ENCODE measurements around the gene FBLN1.
"Not testable (repeated sequence)": the region's sequence is repeated elsewhere in the genome, so short reads cannot be mapped to it uniquely, and the experiment has no call there.

FBLN1 gene

DNA sequence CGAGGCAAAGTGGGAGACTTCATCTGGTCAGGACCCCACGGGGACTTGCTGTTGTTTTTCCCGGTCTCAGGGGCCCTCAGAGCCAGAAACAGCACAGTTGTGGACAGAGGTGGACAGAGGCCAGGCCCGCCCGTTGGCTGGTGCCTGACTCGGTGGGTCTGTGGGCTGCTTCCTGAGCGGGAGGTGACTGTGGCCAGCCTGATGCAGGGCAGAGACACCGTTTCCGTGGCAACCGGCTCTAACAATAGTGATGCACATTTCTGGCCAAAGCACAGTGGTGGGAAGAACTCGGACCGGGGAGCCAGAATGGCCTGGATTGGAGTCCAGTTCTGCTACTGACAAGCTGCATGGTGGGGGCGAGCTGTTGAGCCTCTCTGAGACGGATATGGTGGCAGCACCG, 110.3 kb downstream of the FBLN1 start:
- no peak for DNase-seq (ENCODE audit: low read depth)

DNA sequence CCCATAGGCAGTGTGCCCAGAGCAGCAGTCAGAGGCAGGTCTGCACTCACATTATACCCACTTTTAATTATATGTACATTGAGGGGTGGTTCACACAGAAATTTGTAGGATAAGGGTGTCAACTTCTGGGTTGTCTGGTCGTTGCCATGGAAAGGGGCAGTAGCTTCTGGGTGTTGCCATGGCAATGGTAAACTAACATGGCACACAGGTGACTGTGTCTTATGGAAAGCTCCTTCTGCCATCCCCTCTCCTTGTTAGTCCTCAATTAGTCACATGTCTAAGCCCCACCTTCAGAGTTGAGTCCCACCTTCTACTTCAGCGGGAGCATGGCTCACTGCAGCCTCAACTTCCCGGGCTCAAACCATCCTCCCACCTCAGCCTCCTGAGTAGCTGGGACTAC, 112.7 kb downstream of the FBLN1 start:
- no peak for DNase-seq (ENCODE audit: low read depth)

DNA sequence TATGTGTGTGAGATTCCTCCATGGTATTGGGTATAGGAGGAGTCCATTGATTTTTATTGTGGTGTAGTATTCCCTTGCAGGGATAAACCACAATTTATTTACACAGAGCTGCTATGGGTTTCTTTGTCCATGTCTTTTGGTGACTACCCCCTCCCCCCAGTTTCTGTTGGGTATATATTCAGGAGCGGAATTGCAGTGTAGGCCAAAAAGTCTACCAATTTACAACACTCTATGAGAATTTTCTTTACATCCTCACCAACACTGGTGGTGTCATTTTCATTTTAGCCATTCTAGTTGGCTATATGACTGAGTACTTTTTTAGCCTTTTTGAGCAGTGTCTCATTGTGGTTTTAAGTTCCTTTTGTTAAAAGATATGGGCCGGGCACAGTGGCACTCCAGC, 113.7 kb downstream of the FBLN1 start:
- DNase-seq (ENCODE audit: low read depth): no peak

DNA sequence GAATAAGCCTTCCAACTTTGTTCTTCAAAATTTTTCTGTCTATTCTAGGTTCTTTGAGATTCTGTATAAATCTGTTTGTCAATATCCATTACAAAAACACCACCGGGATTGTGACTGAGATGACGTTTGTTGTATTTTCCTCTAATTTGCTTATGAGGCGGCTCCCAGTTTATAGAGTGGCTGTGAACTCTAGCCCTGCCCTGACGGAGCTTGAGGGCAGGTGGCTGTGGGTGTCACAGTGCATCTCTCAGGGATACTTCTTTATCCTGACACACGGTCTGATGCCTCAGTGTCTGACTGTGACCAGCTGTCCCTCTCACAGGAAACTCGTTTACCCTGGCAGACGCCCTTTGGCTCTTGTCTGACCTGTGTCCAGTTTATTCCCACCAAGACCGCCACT, 115.3 kb downstream of the FBLN1 start:
- DNase-seq (ENCODE audit: low read depth): no peak

DNA sequence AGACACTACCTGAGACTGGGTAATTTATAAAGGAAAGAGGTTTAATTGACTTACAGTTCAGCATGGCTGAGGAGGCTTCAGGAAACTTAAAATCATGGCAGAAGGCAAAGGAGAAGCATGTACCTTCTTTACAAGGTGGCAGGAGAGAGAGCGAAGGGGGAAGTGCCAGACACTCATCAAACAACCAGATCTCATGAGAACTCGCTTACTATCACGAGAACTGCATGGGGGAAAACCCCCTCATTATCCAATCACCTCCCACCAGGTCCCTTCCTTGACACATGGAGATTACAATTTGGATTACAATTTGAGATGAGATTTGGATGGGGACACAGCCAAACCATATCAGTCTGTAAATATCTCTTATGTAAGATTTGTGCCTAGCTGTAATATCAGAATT, 118.0 kb downstream of the FBLN1 start:
- DNase-seq (ENCODE audit: low read depth): no peak

DNA sequence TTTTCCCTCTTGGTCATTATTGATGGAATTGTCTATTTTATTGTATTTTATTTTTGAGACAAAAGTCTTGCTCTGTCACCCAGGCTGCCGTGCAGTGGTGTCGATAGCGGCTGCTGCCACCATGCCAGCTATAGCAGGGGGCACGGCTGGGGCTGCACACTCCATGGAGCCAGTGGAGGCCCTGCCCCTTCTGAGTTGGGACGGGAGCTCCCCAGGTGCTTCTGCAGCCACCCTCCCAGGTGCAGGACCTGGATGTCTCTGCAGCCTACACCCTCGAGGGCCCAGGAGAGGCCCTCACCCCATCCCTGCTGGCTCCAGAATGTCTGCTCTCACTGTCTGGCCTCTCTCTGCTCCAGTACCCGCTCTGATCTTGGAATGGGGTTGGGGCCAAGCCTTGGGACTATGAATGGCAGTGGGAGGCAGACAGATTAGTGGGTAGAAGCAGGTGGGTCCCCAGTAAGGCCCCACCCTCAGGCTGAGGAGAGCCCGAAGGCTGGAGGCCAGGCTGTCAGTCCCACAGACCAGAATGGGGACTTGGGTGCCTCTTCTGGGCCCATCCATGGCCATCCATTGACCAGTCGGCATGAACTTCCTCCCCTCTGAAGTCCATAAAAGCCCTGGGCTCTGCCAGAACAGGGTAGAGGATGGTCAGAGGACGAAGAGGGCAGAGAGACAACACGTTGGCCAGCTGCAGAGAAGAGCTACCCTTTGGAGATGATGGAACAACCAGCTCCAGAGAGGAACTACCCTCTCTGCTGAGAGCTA, 119.3 kb downstream of the FBLN1 start:
- no peak for DNase-seq (ENCODE audit: low read depth)

DNA sequence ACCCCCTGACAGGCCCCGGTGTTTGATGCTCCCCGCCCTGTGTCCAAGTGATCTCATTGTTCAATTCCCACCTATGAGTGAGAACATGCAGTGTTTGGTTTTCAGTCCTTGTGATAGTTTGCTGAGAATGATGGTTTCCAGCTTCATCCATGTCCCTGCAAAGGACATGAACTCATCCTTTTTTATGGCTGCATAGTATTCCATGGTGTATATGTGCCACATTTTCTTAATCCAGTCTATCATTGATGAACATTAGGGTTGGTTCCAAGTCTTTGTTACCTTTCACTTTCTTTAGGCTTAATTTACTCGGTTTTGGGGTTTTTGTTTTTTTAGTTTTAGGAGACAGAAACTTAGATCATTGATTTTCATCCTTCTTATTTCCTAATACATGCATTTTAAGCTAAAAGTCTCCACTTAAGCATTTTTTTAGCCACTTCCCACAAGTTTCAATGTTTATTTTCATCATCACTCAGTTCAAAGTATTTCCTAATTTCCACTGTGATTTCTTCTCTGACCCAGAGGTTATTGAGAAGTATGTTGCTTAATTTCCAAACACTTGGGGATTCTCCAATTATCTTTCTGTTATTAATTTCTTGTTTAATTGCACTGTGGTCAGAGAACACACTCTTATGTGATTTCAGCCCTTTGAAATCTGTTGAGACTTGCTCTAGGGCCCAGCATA, 120.9 kb downstream of the FBLN1 start:
- not testable (repeated sequence) for DNase-seq (ENCODE audit: low read depth)

DNA sequence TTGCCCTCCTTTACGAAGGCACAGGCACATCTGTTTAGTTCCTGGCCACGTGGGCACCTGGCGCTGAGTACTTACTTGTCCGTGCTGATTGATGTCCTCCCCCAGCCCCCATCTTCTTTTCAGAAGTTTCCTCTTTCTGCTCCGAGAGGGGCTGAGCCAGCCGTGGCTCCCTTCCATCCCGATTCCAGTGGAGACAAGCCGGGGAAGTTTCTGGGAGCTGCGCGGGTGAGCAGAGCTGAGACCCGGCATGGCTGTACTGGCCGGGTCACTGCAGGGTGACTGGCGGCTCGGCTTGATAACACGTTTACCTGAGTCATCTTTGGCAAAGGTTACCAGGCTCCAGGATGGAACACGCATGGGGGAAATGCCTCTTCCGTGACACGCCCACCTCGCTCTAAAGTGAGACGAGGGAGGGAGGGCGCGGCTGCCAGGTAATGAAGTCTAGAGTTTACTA, 123.5 kb downstream of the FBLN1 start:
- DNase-seq (ENCODE audit: low read depth): no peak

DNA sequence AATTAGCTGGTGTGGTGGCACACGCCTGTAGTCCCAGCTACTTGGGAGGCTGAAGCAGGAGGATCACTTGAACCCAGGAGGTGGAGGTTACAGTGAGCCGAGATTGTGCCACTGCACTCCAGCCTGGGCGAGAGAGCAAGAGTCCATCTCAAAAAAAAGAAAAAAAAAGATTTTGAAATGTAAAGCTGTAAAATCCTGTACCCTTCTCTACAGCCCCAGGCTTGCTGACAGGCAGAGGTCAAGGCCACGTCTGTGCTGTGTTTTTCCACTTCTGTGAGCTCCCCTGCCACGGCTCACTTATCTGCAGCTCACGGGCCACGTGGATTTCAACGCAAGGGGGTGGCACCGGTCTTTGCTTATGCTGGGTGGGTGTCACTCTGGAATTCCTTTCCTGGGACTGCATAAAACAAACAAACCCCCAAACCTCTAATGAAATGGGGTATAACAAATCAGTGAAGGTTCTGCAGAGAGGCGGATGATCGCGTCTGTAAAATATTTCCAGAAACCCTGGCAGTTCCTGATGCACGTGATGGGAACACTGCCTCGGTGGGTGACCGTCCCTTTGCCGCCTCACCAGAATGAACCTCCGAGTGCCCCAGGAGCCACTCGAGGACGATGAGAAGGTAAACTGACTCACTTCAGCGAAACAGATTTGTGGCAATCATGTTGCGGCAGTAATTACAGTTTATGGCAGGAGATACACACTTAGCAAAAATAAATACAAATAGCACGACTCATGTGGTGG, 125.0 kb downstream of the FBLN1 start:
- no peak for DNase-seq (ENCODE audit: low read depth)

DNA sequence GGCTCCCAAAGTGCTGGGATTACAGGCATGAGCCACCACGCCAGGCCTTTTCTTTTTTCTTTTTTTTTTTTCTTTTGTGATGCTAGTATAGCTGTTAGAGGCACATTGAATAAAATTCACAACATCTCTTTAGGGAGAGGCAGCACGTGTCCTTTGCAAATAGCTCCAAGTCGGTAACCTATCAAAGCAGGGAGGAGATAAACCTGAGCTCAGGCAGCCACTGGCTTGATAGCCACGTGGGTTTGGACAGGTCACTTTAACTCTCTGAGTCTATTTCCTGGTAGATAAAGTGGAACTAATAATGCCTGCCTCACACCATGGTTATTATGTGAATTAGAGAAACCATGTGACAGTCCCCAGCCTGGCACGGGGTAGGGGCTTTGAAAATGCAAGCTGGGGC, 125.8 kb downstream of the FBLN1 start:
- no peak for DNase-seq (ENCODE audit: low read depth)

DNA sequence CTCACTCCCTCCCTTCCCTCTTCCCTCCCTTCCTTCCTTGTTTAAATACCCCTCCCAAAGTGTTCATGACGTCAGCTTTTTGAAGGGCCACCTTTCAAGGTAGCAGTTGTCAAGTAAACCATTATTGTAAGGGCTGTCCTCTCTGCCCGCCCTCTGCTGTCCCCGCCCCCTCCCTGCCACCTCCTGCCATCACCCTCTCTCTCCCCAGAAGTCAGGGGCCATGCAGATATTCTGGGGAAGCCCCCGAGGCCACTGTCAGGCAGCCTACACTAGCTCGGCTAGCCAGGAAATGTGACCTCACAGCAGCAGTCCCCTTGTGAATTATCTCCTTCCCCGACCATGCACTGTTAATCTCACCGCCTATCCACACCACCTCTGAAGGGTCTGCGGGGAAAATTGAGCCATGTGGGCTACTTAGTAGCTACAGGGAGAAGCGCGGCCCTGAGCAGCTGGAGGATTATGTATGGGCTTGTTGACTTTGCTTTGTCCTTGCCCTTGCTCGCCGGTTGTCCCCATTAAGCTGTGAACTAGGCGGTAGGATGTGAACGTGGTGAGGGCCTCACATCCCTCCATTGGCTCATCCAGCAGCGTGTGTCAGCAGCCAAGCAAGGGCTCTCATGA, 126.9 kb downstream of the FBLN1 start:
- no peak for DNase-seq (ENCODE audit: low read depth)

DNA sequence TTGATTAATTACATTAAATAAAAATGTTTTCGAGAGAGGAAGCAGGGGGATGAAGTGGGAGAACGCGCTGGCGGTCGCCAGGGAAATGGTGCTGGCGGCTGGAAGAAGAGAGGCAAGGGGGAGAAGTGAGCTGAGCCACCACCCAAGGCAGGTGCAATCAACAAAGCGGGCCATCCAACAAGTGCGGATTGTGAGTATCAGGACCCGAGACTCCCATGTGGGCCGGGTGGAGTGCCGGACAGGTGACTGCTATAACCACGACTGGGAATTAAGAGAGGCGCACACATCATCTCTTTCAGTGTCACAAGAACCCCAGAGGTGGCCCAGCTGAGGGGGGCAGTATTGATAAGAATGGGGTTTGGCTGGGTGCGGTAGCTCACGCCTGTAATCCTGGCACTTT, 127.8 kb downstream of the FBLN1 start:
- no peak for DNase-seq (ENCODE audit: low read depth)

DNA sequence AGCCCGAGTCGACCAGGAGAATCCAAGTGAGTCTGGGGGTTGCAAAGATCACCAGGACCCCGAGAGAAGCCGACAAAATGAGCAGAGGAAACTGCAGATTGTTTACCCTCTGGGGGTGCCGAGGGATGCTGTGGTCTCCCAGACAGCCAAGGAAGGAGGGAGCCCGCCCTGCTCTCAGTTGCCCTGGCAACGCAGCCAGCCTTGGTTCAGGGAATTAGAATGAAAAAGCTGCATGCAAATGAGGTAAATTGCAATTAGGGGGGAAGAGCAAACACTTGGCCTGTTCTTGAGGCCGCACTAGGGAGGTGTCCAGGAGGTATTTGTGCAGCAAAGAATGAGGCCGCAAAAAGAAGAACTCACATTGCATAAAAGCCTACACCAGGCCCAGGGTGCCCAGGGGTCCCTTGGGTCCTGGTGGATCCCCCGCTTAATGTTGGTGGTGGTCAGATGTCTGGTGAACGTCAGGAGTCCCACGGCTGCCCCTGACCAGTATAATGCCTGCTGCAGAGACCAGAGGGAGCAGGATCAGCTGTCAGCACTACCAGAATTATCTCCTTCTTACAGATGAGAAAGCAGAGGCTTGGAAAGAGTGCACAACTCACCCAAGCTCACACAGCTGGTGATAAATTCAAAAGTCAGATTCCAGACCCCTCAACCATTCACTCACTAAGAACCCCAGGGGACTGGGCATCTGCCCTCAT, 128.6 kb downstream of the FBLN1 start:
- DNase-seq (ENCODE audit: low read depth): no peak

DNA sequence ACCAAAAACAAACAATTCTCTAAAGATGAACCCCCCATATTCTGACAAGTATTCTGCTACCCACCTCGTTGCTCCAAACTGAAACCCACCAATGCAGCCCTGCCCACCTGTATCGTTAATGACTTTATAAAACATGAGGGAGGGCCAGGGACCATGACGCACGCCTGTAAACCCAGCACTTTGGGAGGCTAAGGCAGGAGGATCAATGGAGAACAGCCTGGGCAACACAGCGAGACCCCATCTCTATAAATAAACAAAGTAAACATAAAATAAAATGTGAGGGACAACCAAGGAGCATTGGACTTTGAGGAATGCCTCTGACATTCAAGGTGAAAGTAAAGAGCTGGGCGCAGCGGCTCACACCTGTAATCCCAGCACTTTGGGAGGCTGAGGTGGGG, 129.2 kb downstream of the FBLN1 start:
- no peak for DNase-seq (ENCODE audit: low read depth)

DNA sequence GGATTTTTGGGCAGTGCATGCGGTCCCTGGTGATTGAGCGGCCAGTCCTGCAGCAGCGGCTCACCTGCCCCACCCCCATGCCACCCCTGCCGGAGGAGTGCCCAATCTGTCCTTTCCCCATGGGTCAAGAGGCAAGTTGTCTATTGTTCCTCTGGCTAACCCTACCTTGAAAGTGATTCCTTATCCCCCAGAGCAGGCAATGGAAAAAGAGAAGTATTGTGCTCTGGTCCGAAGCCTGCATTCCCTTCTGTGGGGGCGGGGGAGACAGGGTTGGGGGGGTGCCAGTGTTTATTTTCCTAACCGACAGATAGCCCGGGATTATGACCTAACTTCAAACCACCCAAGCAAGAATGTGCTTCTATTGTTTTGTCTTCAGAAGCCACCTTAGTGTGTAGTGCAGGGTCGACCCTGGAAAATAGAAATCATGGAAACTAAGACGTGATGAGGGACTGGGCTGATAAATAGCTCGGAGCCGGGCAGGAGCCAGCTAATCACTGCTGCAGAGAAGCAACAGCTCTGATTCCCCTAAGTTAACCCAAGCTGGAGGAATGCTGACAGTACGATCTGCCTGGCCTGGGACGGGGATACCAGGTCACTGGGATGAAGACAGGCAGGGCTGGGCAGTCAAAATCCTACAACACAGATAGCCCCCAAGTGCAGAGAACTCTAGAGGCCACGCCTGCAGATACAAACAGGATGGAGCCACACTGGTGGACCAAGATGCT, 130.3 kb downstream of the FBLN1 start:
- DNase-seq (ENCODE audit: low read depth): no peak

DNA sequence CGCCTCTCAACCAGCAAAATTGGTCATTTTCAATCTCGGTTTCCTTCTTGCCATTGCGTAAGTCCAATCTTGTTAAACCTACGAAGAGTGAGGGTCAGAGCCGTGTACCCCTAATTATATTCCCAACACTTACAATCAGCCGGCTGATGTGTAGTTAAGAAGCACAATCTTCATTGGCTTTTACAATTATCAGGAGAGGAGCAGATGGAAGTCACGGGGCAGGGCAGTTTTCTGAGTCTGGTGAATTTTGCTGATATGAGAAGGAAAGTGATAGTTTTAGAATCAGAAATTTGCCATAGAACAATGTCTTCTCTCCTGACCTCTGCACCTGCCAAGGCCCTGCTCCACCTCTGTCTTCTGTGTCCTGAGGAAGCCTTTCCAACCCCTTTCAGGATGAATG, 134.0 kb downstream of the FBLN1 start:
- DNase-seq (ENCODE audit: low read depth): no peak

DNA sequence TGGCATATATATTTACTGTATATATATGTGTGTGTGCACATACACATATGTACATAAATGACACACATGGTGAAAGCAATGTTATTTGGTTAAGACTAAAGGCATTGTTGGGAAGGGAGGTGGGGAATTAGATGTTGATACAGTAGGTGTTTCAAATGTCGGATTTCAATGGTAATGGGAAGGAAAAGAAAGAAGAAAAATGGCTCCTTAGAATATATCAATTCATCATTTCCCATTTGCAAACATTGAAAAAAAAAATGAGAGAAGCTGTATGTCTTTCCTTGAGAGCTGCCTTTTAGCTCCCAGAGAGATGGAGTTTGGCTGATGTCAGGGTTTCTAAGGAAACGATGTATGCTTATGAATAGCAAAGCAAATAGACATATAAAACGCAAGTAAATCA, 135.5 kb downstream of the FBLN1 start:
- DNase-seq (ENCODE audit: low read depth): no peak

DNA sequence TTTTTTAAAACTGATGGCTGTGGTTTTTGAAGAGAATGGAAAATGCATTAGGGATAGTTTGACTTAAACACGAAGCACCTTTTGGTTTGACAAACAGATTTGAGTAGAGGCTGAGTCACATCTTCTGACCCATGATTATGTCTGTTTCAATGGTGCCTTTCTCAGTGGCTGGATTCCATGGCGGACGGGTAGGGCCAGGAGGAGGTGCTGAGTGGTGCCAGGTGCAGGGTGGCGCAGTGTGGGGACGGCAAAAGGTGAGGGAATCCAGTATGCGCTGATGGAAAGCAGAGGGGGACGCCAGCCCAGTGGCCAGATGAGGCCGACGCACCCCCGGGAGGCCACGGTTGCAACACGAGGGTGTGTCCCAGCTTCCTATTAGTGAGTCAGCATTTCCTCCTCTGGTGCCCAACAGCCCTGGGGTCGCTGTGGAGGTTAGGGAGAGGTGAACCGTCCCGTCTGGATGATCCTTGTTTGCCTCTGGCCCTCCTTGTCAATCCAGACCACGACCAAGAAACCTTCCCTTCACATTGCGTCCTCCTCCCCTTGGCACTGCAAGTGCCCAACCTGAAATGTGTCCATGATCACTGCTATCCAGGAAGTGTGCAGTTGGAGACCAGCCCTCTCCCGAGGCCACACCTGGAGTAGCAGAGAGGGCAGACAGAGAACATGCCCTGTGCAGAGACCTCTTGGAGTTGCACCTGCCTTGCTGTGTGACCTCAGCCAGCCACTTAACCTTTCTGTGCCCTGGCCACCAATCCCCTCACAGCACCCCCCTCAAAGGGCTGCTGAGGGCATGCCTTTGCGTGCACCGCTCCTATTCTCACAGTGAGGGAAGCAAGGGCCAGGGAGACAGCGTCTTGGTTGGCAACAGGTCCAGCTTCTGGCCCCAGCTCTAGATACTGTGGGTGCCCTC, 136.4 kb downstream of the FBLN1 start:
- DNase-seq (ENCODE audit: low read depth): no peak

DNA sequence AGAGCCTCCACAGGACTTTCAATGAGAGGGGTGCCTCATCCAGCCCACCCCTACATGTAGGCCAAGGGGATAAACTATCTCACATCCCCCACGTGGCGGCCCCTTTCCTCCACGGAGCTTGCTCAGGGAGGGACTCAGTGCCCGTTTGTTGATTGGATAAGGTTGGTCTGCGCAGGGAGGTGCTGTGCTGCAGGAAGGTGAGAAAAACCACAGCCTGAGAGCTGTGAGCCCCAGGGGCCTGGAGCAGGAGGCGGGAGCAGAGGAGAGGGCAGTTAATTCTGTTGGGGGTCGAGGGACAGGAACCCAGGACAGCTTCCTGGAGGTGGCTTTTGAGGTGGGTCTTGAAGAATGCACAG, 137.0 kb downstream of the FBLN1 start:
- DNase-seq (ENCODE audit: low read depth): no peak

DNA sequence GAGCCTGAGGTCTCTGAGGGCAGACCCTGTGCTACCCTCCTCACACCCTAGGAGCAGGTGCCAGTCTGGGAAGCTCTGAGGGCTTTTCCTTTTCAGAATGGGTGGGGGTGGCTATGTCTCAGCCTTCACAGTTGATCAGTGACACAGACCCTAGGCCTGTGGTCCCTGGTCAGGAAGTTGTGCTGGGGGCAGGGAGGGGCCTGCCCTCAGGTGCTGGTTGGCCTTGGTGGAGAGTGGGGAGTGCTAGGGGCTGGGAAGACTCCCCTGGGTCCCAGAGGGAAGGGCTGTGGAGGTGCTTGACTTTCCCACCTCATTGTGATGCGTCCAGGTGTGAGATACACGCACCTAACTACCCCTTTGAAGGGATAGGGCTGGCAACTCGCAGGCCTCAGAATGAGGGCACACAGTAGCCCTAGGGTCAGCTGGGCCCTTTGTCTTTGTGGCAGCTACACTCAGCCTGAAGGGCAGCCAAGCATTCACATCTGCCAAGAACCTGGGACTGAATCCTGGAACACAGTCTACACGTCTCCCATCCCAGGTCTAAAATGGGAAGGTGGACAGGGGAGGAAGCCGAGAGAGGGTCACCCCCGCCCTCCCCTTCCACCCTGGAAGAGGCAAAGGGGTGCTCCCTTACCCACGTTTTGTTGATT, 137.7 kb downstream of the FBLN1 start:
- DNase-seq (ENCODE audit: low read depth): no peak
